Iris pigment epithelial cell (primary cell): Measurements from ENCODE around the gene WDFY4.

Experiments
- DNase-seq: peaks from one replicate; pipeline ENCODE4 v3.0.0-alpha.2; 2011; ENCODE audit warnings: low read depth

The WDFY4 gene

GRCh38 chr10:48774416-48775205 lies 89.9 kb downstream of the WDFY4 start:
- DNase-seq, result no peak

GRCh38 chr10:48775206-48775517 lies 90.5 kb downstream of the WDFY4 start:
- no peak for DNase-seq

GRCh38 chr10:48776005-48776522 lies 91.4 kb downstream of the WDFY4 start:
- no peak for DNase-seq

GRCh38 chr10:48776528-48776927 lies 91.9 kb downstream of the WDFY4 start:
- no peak for DNase-seq

GRCh38 chr10:48777110-48777509 lies 92.4 kb downstream of the WDFY4 start:
- no peak for DNase-seq

GRCh38 chr10:48778193-48778857 lies 93.7 kb downstream of the WDFY4 start:
- DNase-seq, result no peak

GRCh38 chr10:48779077-48779476 lies 94.4 kb downstream of the WDFY4 start:
- no peak for DNase-seq

GRCh38 chr10:48779546-48780152 lies 95.0 kb downstream of the WDFY4 start:
- no peak for DNase-seq

- no peak for DNase-seq
These were observed 95.7 kb downstream of the WDFY4 start for GRCh38 chr10:48780341-48780740.

- DNase-seq, result no peak
These were observed 97.7 kb downstream of the WDFY4 start for GRCh38 chr10:48782386-48782785.

GRCh38 chr10:48784031-48784430 lies 99.4 kb downstream of the WDFY4 start:
- DNase-seq, result no peak

GRCh38 chr10:48785796-48786195 lies 101.1 kb downstream of the WDFY4 start:
- DNase-seq, result no peak

GRCh38 chr10:48786606-48787282 lies 102.1 kb downstream of the WDFY4 start:
- no peak for DNase-seq

- no peak for DNase-seq
These were observed 103.9 kb downstream of the WDFY4 start for GRCh38 chr10:48788554-48788953.

- no peak for DNase-seq
These were observed 105.1 kb downstream of the WDFY4 start for GRCh38 chr10:48789486-48790456.

- no peak for DNase-seq
These were observed 105.9 kb downstream of the WDFY4 start for GRCh38 chr10:48790457-48791044.

GRCh38 chr10:48791267-48791928 lies 106.7 kb downstream of the WDFY4 start:
- no peak for DNase-seq

- DNase-seq, result no peak
These were observed 107.4 kb downstream of the WDFY4 start for GRCh38 chr10:48792121-48792520.

- peak; percentile 67 for DNase-seq
These were observed 108.0 kb downstream of the WDFY4 start for GRCh38 chr10:48792687-48793096.

GRCh38 chr10:48794074-48794473 lies 109.4 kb downstream of the WDFY4 start:
- DNase-seq, result no peak
